ENCODE measurements around the gene STXBP3. TPM values are rescaled to one million over a fixed set of nuclear protein-coding genes. Genes with fewer than 3 reads are reported as not detected.
A peak's percentile ranks its signal among the peaks of the same experiment; 100 is the strongest.

STXBP3 gene
- total and polyA plus RNA-seq, 9 of the 15 experiments (the other 6 are each of a cell fraction or from before 2014, with no cell fraction given): 32.5 to 52.5 (median 39.2) TPM

- TF ChIP-seq REST (IDR thresholded peaks at IDR 0.05; ENCODE audit: borderline replicate concordance) (peak; percentile 86), REST (CRISPR knock-in tag; IDR thresholded peaks at IDR 0.05; ENCODE audit: low read depth) (no peak), MGA (IDR thresholded peaks at IDR 0.05) (peak; percentile 49), TEAD2 (tag; IDR thresholded peaks at IDR 0.05) (no peak), ZNF143 (CRISPR knock-in tag; IDR thresholded peaks at IDR 0.05) (0 out of 2 replicates have a peak, but pooled peaks have one; percentile 21), SMARCA4 (IDR thresholded peaks at IDR 0.05) (no peak), L3MBTL2 (IDR thresholded peaks at IDR 0.05) (peak; percentile 56)
Measured at GRCh38 chr1:108828074-108828961, 81.8 kb downstream of the STXBP3 start (continued).
